IMR-90 (cell line): Measurements from ENCODE around the gene IL12RB1. TPM values are rescaled to one million over a fixed set of nuclear protein-coding genes. Genes with fewer than 3 reads are reported as not detected.

Experiments used
- ATAC-seq: fragments of 200-7000 bp; cut with Tn5 transposase; 2 replicates; pipeline ENCODE4 v1.9.1; 2020; ENCODE audit warnings: low read depth, mild to moderate bottlenecking, moderate library complexity
- BruUV-seq: library from RNA; stranded (reverse); fragments of 400-500 nt; replicated peaks from 2 replicates; lab custom pipeline; 2021; lab: Mats Ljungman, UMichigan
- CTCF ChIA-PET: fragments of 300-600 bp; formaldehyde crosslinking; extraction: SDS; loops from one replicate; lab custom pipeline; 2021; ENCODE audit warnings: antibody characterized with exemption; lab: Yijun Ruan, JAX
- POLR2A ChIA-PET: fragments of 300-600 bp; sonication (Branson Sonifier 250); formaldehyde crosslinking; loops from one replicate; lab custom pipeline; 2022; ENCODE audit warnings: antibody characterized with exemption; ENCODE audit not compliant: unreplicated experiment; lab: Charles Lee
- DNase-seq: peaks from one replicate; pipeline ENCODE4 v3.0.0; 2013
- H2AFZ ChIP-seq: replicated peaks from 2 replicates; pipeline ENCODE3; 2013; ENCODE audit warnings: low read length, mild to moderate bottlenecking; ENCODE audit not compliant: poor library complexity
- H2AK5ac ChIP-seq: 2 replicates; pipeline ENCODE4 v1.6.1; 2013; ENCODE audit warnings: low read depth, low read length, inconsistent platforms
- H2AK9ac ChIP-seq: replicated peaks from 2 replicates; pipeline ENCODE3; 2013; ENCODE audit warnings: mild to moderate bottlenecking, low read depth, low read length, moderate library complexity; ENCODE audit not compliant: poor library complexity
- H2BK120ac ChIP-seq: 2 replicates; pipeline ENCODE4 v1.6.1; 2013; ENCODE audit warnings: low read depth, low read length, inconsistent platforms
- H2BK15ac ChIP-seq: 3 replicates; pipeline ENCODE4 v1.6.1; 2013; ENCODE audit warnings: low read depth, low read length, inconsistent platforms
- H2BK20ac ChIP-seq: 2 replicates; pipeline ENCODE4 v1.6.1; 2013; ENCODE audit warnings: low read depth, mild to moderate bottlenecking, inconsistent platforms, low read length, moderate library complexity
- H2BK5ac ChIP-seq: 2 replicates; pipeline ENCODE4 v1.6.1; 2013; ENCODE audit warnings: mild to moderate bottlenecking, low read depth, low read length, inconsistent platforms; ENCODE audit not compliant: poor library complexity, severe bottlenecking
- H3K14ac ChIP-seq: replicated peaks from 2 replicates; pipeline ENCODE4 v1.6.1; 2013; ENCODE audit warnings: low read depth, low read length, inconsistent platforms
- H3K18ac ChIP-seq: 2 replicates; pipeline ENCODE4 v1.6.1; 2013; ENCODE audit warnings: low read depth, low read length, control low read depth
- H3K23ac ChIP-seq: 2 replicates; pipeline ENCODE4 v1.6.1; 2013; ENCODE audit warnings: low read depth, low read length, inconsistent platforms
- H3K27ac ChIP-seq: 2 replicates; pipeline ENCODE4 v1.5.1; 2013; ENCODE audit warnings: mild to moderate bottlenecking, control low read depth, low read length; ENCODE audit not compliant: insufficient read depth
- H3K27me3 ChIP-seq: 2 replicates; pipeline ENCODE4 v1.6.1; 2013; ENCODE audit warnings: low read length; ENCODE audit not compliant: control insufficient read depth, insufficient read depth
- H3K36me3 ChIP-seq: 2 replicates; pipeline ENCODE4 v1.6.1; 2013; ENCODE audit warnings: low read length, mixed read lengths; ENCODE audit not compliant: control insufficient read depth, insufficient read depth
- H3K4ac ChIP-seq: 2 replicates; pipeline ENCODE4 v1.6.1; 2013; ENCODE audit warnings: low read depth, low read length, inconsistent platforms
- H3K4me1 ChIP-seq: 2 replicates; pipeline ENCODE4 v1.6.1; 2013; ENCODE audit warnings: low read length, mixed read lengths; ENCODE audit not compliant: control insufficient read depth, insufficient read depth
- H3K4me2 ChIP-seq: 2 replicates; pipeline ENCODE4 v1.6.1; 2013; ENCODE audit warnings: low read depth, mild to moderate bottlenecking, control low read depth, low read length, moderate library complexity
- H3K4me3 ChIP-seq: 2 replicates; pipeline ENCODE4 v1.5.1; 2013; ENCODE audit warnings: low read depth, mild to moderate bottlenecking, control low read depth, low read length, moderate library complexity; ENCODE audit not compliant: insufficient read depth
- H3K56ac ChIP-seq: 2 replicates; pipeline ENCODE4 v1.6.1; 2013; ENCODE audit warnings: low read length, inconsistent platforms; ENCODE audit not compliant: insufficient read depth; ENCODE audit errors: extremely low read depth
- H3K79me1 ChIP-seq, 2 experiments: 2 replicates each; pipeline ENCODE4 v1.6.1; 2013; ENCODE audit warnings: low read length in 2 of 2, inconsistent platforms in 1 of 2, low read depth in 1 of 2
- H3K9ac ChIP-seq: 2 replicates; pipeline ENCODE4 v1.6.1; 2013; ENCODE audit warnings: low read depth, low read length, control low read depth
- H3K9me1 ChIP-seq: 2 replicates; pipeline ENCODE4 v1.6.1; 2013; ENCODE audit warnings: low read length, inconsistent platforms; ENCODE audit not compliant: insufficient read depth
- H3K9me3 ChIP-seq: 2 replicates; pipeline ENCODE4 v1.6.1; 2013; ENCODE audit warnings: low read length; ENCODE audit not compliant: control insufficient read depth, insufficient read depth
- H4K20me1 ChIP-seq: 2 replicates; pipeline ENCODE4 v1.6.1; 2013; ENCODE audit warnings: low read length, inconsistent platforms; ENCODE audit not compliant: insufficient read depth
- H4K5ac ChIP-seq: 2 replicates; pipeline ENCODE4 v1.6.1; 2013; ENCODE audit warnings: mild to moderate bottlenecking, low read depth, low read length, control low read depth
- H4K8ac ChIP-seq, 2 experiments: 2 replicates each; pipeline ENCODE4 v1.6.1; 2013; ENCODE audit warnings: low read depth in 2 of 2, low read length in 2 of 2, control low read depth in 1 of 2, inconsistent platforms in 1 of 2
- H4K91ac ChIP-seq: 2 replicates; pipeline ENCODE4 v1.6.1; 2013; ENCODE audit warnings: low read depth, low read length, inconsistent platforms; ENCODE audit not compliant: insufficient read depth
- CHD1 ChIP-seq: IDR thresholded peaks from 2 replicates; pipeline ENCODE4 v1.6.1; 2012; ENCODE audit warnings: low read depth, low read length, improper control_type of control experiment
- MAFK ChIP-seq: IDR thresholded peaks from 2 replicates; pipeline ENCODE4 v1.6.1; 2012; ENCODE audit warnings: low read depth, low read length, improper control_type of control experiment
- MXI1 ChIP-seq: IDR thresholded peaks from 2 replicates; pipeline ENCODE4 v1.6.1; 2012; ENCODE audit warnings: low read depth, mild to moderate bottlenecking, low read length, moderate library complexity, borderline replicate concordance
- NFE2L2 ChIP-seq: fragments of 150-350 bp; IDR thresholded peaks from 2 replicates; pipeline ENCODE4 v1.6.1; 2016; ENCODE audit warnings: low read depth, mild to moderate bottlenecking, low read length
- POLR2A ChIP-seq: IDR thresholded peaks from 2 replicates; pipeline ENCODE4 v1.6.1; 2012; ENCODE audit warnings: mild to moderate bottlenecking, low read depth, low read length
- RAD21 ChIP-seq: IDR thresholded peaks from 2 replicates; pipeline ENCODE4 v1.6.1; 2012; ENCODE audit warnings: low read length, improper control_type of control experiment
- RCOR1 ChIP-seq: IDR thresholded peaks from 2 replicates; pipeline ENCODE4 v1.6.1; 2012; ENCODE audit warnings: mild to moderate bottlenecking, low read length, improper control_type of control experiment; ENCODE audit not compliant: insufficient replicate concordance
- RFX5 ChIP-seq: IDR thresholded peaks from 2 replicates; pipeline ENCODE4 v1.8.0; 2012; ENCODE audit warnings: low read depth, mild to moderate bottlenecking, low read length, moderate library complexity
- WGBS, 2 experiments: methylation state at CpG; one replicate each; pipeline versions ENCODE4 v1.1.5 to v1.1.7; 2013; ENCODE audit warnings: missing lambda C conversion rate in 2 of 2; ENCODE audit not compliant: insufficient read length in 1 of 2; ENCODE audit errors: extremely low coverage in 2 of 2; 5-methylcytosine and 5-hydroxymethylcytosine counted together
- dilution Hi-C: fragments of 300-500 bp; cut with HindIII; formaldehyde crosslinking; loops from one replicate; pipeline ENCODE4 v1.14.3; 2018; ENCODE audit warnings: low sequenced_read_pairs; ENCODE audit not compliant: unreplicated experiment
- in situ Hi-C: fragments of 300-500 bp; cut with MboI; formaldehyde crosslinking; loops from 3 replicates; pipeline ENCODE4 v1.14.3; 2019; ENCODE audit warnings: low sequenced_read_pairs, inconsistent platforms, mixed read lengths
- intact Hi-C: fragments of 100-400 bp; cut with micrococcal nuclease; formaldehyde crosslinking; loops from 2 replicates; pipeline ENCODE4 v1.10.0; 2022
- polyA plus RNA-seq, 3 experiments: library from polyadenylated mRNA; depleted of rRNA; stranded (reverse); fragments of >200 nt; gene quantifications; 2 replicates each; pipeline ENCODE4 v1.2.3, GENCODE V29; 2012; ENCODE audit warnings: low replicate concordance in 1 of 3
- total RNA-seq: library from RNA; depleted of rRNA; stranded (reverse); fragments of >200 nt; gene quantifications from 2 replicates; pipeline ENCODE4 v1.2.3, GENCODE V29; 2012
- TF ChIP-seq, protein P1 (sequence below): fragments of 150-350 bp; IDR thresholded peaks from 2 replicates; pipeline ENCODE4 v1.6.1; 2016; ENCODE audit warnings: low read depth, mild to moderate bottlenecking, low read length, moderate library complexity, borderline replicate concordance

Gene IL12RB1
- total and polyA plus RNA-seq, 2 of the 4 experiments (the other 2 are of a cell fraction), result not detected

GRCh38 chr19:18014197-18014596 is 72.5 kb downstream of the IL12RB1 start:
- H3K27me3 ChIP-seq, result no peaks in the 10 kb centered on the region
- H3K27ac ChIP-seq, result no peak overlapping the region
- ATAC-seq, result no peak
- ChIA-PET POLR2A (no interaction called here), CTCF (interaction anchor here (0.6 to 0.7 kb wide), 2 partner anchors 629 to 1024 kb away, joined by 3 read pairs; no protein-coding TSS in a partner anchor)
- DNase-seq, result no peak
- 96% methylated on average over 3 of the region's 6 CpGs; no CpG with 5 or more reads in 1 of the 2 experiments for WGBS, 2 experiments
- BruUV-seq, result no TSS peak
- TF ChIP-seq, protein P1, sequence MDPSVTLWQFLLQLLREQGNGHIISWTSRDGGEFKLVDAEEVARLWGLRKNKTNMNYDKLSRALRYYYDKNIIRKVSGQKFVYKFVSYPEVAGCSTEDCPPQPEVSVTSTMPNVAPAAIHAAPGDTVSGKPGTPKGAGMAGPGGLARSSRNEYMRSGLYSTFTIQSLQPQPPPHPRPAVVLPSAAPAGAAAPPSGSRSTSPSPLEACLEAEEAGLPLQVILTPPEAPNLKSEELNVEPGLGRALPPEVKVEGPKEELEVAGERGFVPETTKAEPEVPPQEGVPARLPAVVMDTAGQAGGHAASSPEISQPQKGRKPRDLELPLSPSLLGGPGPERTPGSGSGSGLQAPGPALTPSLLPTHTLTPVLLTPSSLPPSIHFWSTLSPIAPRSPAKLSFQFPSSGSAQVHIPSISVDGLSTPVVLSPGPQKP, result no peak
- TF ChIP-seq MXI1, result no peak
- TF ChIP-seq NFE2L2, result no peak
- TF ChIP-seq MAFK, result no peak
- TF ChIP-seq RAD21, result no peak
- TF ChIP-seq CHD1, result no peak
- TF ChIP-seq POLR2A, result no peak
- TF ChIP-seq RCOR1, result no peak
- no peak for TF ChIP-seq RFX5
- no peak overlapping the region for H3K4ac ChIP-seq
- H3K23ac ChIP-seq, result no peak overlapping the region
- no peak overlapping the region for H3K4me2 ChIP-seq
- H2BK20ac ChIP-seq, result no peak overlapping the region
- H3K4me1 ChIP-seq, result peaks cover 2% of the 10 kb centered on the region; the same call in 1 of the 2 replicates
- H2BK120ac ChIP-seq, result no peak overlapping the region
- no peak overlapping the region for H2AFZ ChIP-seq
- H4K91ac ChIP-seq, result no peak overlapping the region
- no peak overlapping the region for H4K8ac ChIP-seq
- dilution Hi-C loops (no loop called here), intact Hi-C loops (no loop called here), in situ Hi-C loops (no loop called here)
- no peak overlapping the region for H2BK5ac ChIP-seq
- H3K14ac ChIP-seq, result no peak overlapping the region
- no peaks in the 10 kb centered on the region for H3K9me3 ChIP-seq
- H3K18ac ChIP-seq, result no peak overlapping the region
- H3K9ac ChIP-seq, result no peak overlapping the region
- H4K20me1 ChIP-seq, result no peaks in the 10 kb centered on the region
- H3K4me3 ChIP-seq, result no peak overlapping the region
- no peak overlapping the region for H4K5ac ChIP-seq
- peaks cover 23% of the 10 kb centered on the region for H3K36me3 ChIP-seq
- H2BK15ac ChIP-seq, result no peak overlapping the region
- H3K79me1 ChIP-seq, result no peaks in the 10 kb centered on the region
- peak overlapping the region; percentile 31 for H2AK9ac ChIP-seq
- H3K56ac ChIP-seq, result no peak overlapping the region
- H2AK5ac ChIP-seq, result no peak overlapping the region
- no peaks in the 10 kb centered on the region for H3K9me1 ChIP-seq
